Stimulated activated effector memory CD8-positive, alpha-beta T cell treated with anti-CD3 and anti-CD28 coated beads, Interleukin-12 subunit alpha, Interleukin-12 subunit beta, amount 100 ng/mL, for 72 hours (primary cell): Measurements from ENCODE around the gene MUC12.
"Not testable (repeated sequence)": the region's sequence is repeated elsewhere in the genome, so short reads cannot be mapped to it uniquely, and the experiment has no call there.

Experiments used
- ATAC-seq: fragments of 150-1000 bp; cut with Tn5 transposase; 2 replicates; pipeline ENCODE4 v1.10.0; 2021
- DNase-seq, 2 donors: peaks; one replicate each; pipeline ENCODE4 v3.0.0; 2021 to 2022; ENCODE audit warnings: low spot score in 2 of 2
- H3K27ac Mint-ChIP-seq: one replicate; pipeline ENCODE4 v1.8.0; 2022; ENCODE audit warnings: mild to moderate bottlenecking, mixed read lengths
- H3K36me3 Mint-ChIP-seq: one replicate; pipeline ENCODE4 v1.8.0; 2022; ENCODE audit warnings: mild to moderate bottlenecking, mixed read lengths
- H3K4me1 Mint-ChIP-seq: one replicate; pipeline ENCODE4 v1.8.0; 2022; ENCODE audit warnings: mixed read lengths
- H3K4me3 Mint-ChIP-seq: one replicate; pipeline ENCODE4 v1.8.0; 2022; ENCODE audit warnings: mild to moderate bottlenecking, mixed read lengths
- H3K9me3 Mint-ChIP-seq: one replicate; pipeline ENCODE4 v1.8.0; 2022; ENCODE audit warnings: mixed read lengths

Gene MUC12

GRCh38 chr7:101060992-101061391 lies 91.6 kb downstream of the MUC12 start:
- DNase-seq = no peak
- H3K4me1 Mint-ChIP-seq = no peaks in the 10 kb centered on the region
- no peak overlapping the region for H3K27ac Mint-ChIP-seq
- no peak for ATAC-seq
- H3K36me3 Mint-ChIP-seq = no peaks in the 10 kb centered on the region
- no peaks in the 10 kb centered on the region for H3K9me3 Mint-ChIP-seq
- H3K4me3 Mint-ChIP-seq = no peak overlapping the region

- not testable (repeated sequence) for DNase-seq, H3K27ac Mint-ChIP-seq, H3K9me3 Mint-ChIP-seq, H3K36me3 Mint-ChIP-seq, H3K4me1 Mint-ChIP-seq, ATAC-seq, H3K4me3 Mint-ChIP-seq
Observed at GRCh38 chr7:101064176-101064550, 94.8 kb downstream of the MUC12 start.

GRCh38 chr7:101065162-101065561 lies 95.8 kb downstream of the MUC12 start:
- not testable (repeated sequence) for ATAC-seq, H3K4me1 Mint-ChIP-seq, H3K27ac Mint-ChIP-seq, H3K36me3 Mint-ChIP-seq, H3K4me3 Mint-ChIP-seq, DNase-seq, H3K9me3 Mint-ChIP-seq

GRCh38 chr7:101066141-101066832 lies 96.9 kb downstream of the MUC12 start:
- no peak overlapping the region for H3K4me3 Mint-ChIP-seq
- ATAC-seq (no peak), DNase-seq (no peak)
- no peak overlapping the region for H3K27ac Mint-ChIP-seq
- H3K36me3 Mint-ChIP-seq = no peaks in the 10 kb centered on the region
- no peaks in the 10 kb centered on the region for H3K9me3 Mint-ChIP-seq
- no peaks in the 10 kb centered on the region for H3K4me1 Mint-ChIP-seq

- H3K36me3 Mint-ChIP-seq = no peaks in the 10 kb centered on the region
- no peak overlapping the region for H3K27ac Mint-ChIP-seq
- H3K9me3 Mint-ChIP-seq = no peaks in the 10 kb centered on the region
- H3K4me1 Mint-ChIP-seq = no peaks in the 10 kb centered on the region
- no peak overlapping the region for H3K4me3 Mint-ChIP-seq
- ATAC-seq = no peak
- DNase-seq = no peak
Observed at GRCh38 chr7:101066833-101067177, 97.4 kb downstream of the MUC12 start.

GRCh38 chr7:101068401-101068800 lies 99.0 kb downstream of the MUC12 start:
- ATAC-seq (no peak), DNase-seq (no peak)
- H3K9me3 Mint-ChIP-seq = no peaks in the 10 kb centered on the region
- H3K36me3 Mint-ChIP-seq = no peaks in the 10 kb centered on the region
- H3K4me1 Mint-ChIP-seq = no peaks in the 10 kb centered on the region
- H3K27ac Mint-ChIP-seq = no peak overlapping the region
- H3K4me3 Mint-ChIP-seq = no peak overlapping the region
